SKM-1 (cell line): Measurements from ENCODE around the gene XYLT1.

ENCODE experiments used
- DNase-seq: peaks from one replicate; lab custom pipeline; 2025; ENCODE audit not compliant: unreplicated experiment; lab: John Stamatoyannopoulos, UW

Gene XYLT1

GRCh38 chr16:17362183-17362582 lies 108.6 kb downstream of the XYLT1 start:
- no peak for DNase-seq

- DNase-seq: peak; percentile 38
Observed at GRCh38 chr16:17360693-17361122, 110.1 kb downstream of the XYLT1 start.

- peak; percentile 35 for DNase-seq
Observed at GRCh38 chr16:17359788-17360390, 110.9 kb downstream of the XYLT1 start.

GRCh38 chr16:17358846-17359245 lies 111.9 kb downstream of the XYLT1 start:
- no peak for DNase-seq

- DNase-seq: no peak
Observed at GRCh38 chr16:17358355-17358754, 112.4 kb downstream of the XYLT1 start.

GRCh38 chr16:17357307-17358062 lies 113.3 kb downstream of the XYLT1 start:
- no peak for DNase-seq

GRCh38 chr16:17356243-17356933 lies 114.4 kb downstream of the XYLT1 start:
- no peak for DNase-seq

GRCh38 chr16:17354685-17355084 lies 116.1 kb downstream of the XYLT1 start:
- no peak for DNase-seq

GRCh38 chr16:17354141-17354601 lies 116.6 kb downstream of the XYLT1 start:
- no peak for DNase-seq

GRCh38 chr16:17353561-17353960 lies 117.2 kb downstream of the XYLT1 start:
- DNase-seq: no peak

- DNase-seq: no peak
Observed at GRCh38 chr16:17351441-17352035, 119.2 kb downstream of the XYLT1 start.

GRCh38 chr16:17350207-17350606 lies 120.6 kb downstream of the XYLT1 start:
- no peak for DNase-seq

- no peak for DNase-seq
Observed at GRCh38 chr16:17348826-17349225, 121.9 kb downstream of the XYLT1 start.

GRCh38 chr16:17348042-17348783 lies 122.5 kb downstream of the XYLT1 start:
- DNase-seq: peak; percentile 57

- no peak for DNase-seq
Observed at GRCh38 chr16:17347624-17348023, 123.1 kb downstream of the XYLT1 start.

GRCh38 chr16:17346621-17347569 lies 123.9 kb downstream of the XYLT1 start:
- no peak for DNase-seq

- DNase-seq: no peak
Observed at GRCh38 chr16:17345043-17345442, 125.7 kb downstream of the XYLT1 start.

GRCh38 chr16:17343728-17344127 lies 127.0 kb downstream of the XYLT1 start:
- DNase-seq: no peak

- peak; percentile 97 for DNase-seq
Observed at GRCh38 chr16:17343028-17343427, 127.7 kb downstream of the XYLT1 start.

GRCh38 chr16:17342031-17342430 lies 128.7 kb downstream of the XYLT1 start:
- peak; percentile 95 for DNase-seq
